HG02870 (cell line): ENCODE results near the gene EXOC3.
"Not testable (repeated sequence)": the region's sequence is repeated elsewhere in the genome, so short reads cannot be mapped to it uniquely, and the experiment has no call there.

ENCODE experiments used
- ATAC-seq: cut with Tn5 transposase; IDR thresholded peaks from one replicate; pipeline ENCODE4 v1.9.1; 2021; ENCODE audit warnings: mild to moderate bottlenecking, moderate library complexity; ENCODE audit not compliant: unreplicated experiment

The EXOC3 gene

GRCh38 chr5:442335-443238 is at the start of gene EXOC3:
TSS of gene EXOC3 (plus strand) at chr5:443176. CDS start at chr5:446206, 3,030 bp downstream.
- ATAC-seq = peak; percentile 80

DNA sequence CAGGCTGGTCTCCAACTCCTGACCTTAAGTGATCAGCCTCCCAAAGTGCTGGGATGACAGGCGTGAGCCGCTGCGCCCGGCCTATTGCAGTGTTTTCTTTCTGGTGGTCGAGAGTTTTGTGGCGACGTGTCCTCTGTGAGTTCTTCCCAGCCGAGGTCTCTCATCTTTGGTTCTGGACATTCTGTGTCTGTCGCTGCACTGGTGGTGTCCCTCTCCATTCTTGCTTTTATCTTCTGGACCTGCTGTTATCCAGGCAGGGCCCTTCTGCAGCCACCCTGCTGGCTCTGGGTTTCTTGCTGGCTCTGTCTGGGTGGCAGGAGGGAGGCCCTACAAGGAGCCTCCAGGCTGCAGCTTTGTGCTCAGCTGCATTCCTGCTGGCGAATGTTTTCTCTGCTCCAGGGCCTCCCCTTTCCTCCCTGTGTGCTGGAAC is 49.1 kb upstream of the EXOC3 start:
- ATAC-seq = no peak

DNA sequence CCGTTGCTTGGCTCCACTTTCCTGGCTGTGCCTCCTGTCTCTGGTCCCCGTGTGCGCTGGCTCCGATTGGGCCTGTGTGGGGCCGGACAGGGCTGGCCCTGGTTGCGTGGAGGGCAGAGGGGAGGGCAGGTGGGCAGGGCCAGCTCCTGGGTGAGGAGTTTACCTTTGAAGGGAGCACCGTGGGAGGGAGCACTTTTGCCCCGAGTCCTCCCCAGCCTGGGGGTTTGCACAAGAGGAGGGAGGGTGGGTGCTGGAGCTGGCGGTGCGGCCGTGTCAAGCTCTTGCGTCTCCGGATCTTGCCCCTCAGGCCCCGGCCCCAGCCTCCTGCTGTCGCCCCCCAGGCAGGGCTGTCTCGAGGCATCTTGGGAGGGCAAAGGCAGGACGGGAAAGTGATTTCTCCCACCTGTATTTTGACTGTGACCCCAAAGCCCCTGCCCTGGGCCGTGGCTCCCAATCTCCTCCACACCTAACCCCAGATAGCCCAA is 48.3 kb upstream of the EXOC3 start:
- ATAC-seq = no peak

DNA sequence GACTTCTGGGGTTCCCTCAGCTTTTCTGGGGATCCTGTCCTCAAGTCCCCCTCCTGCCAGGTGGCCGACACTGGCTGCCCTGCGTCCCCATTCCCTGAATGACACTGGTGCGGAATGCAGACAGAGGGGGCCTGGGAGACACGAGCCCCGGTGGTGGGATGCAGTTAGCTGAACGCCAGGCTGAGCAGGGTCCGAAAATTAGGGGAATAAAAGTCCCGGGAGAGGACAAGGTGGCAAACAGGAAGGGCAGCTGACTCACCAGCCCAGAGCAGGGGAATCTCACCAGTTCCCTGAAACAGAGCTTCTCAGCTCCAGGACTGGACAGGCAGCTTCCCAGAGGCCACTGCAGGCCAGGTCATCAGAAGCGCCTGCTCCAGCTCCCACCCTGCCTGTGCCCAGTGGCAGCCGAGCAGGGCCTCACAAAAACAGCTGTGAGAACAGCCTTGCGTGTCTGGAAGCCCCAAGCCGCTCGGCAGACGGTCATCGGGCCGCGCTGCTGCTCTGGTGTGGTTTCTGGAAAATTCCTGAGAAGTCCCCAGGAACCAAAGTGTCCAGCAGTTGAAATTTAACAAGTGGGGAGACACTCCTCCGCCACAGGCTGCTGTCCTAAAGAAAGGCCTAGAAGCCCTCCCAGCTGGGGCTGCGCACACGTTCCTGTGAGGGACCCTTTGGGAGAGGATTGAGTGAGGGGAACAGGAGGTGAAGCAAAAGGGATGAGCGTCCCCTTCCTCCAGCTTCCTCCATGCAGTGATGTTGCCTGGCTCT is 47.6 kb upstream of the EXOC3 start:
- no peak for ATAC-seq

GRCh38 chr5:395921-396530 is 47.0 kb upstream of the EXOC3 start:
- no peak for ATAC-seq

- no peak for ATAC-seq
Measured at GRCh38 chr5:396531-396961, 46.4 kb upstream of the EXOC3 start.

DNA sequence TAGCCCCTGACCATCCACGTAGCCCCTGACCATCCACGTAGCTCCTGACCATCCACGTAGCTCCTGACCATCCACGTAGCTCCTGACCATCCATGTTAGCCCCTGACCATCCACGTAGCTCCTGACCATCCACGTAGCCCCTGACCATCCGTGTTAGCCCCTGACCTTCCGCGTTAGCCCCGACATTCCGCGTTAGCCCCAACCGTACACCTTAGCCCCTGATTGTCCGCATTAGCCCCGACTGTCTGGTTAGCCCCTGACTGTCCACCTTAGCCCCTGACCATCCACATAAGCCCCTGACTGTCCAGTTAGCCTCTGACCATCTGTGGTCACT is 44.9 kb upstream of the EXOC3 start:
- ATAC-seq = not testable (repeated sequence)

- no peak for ATAC-seq
Measured at GRCh38 chr5:398475-399295, 44.3 kb upstream of the EXOC3 start.

DNA sequence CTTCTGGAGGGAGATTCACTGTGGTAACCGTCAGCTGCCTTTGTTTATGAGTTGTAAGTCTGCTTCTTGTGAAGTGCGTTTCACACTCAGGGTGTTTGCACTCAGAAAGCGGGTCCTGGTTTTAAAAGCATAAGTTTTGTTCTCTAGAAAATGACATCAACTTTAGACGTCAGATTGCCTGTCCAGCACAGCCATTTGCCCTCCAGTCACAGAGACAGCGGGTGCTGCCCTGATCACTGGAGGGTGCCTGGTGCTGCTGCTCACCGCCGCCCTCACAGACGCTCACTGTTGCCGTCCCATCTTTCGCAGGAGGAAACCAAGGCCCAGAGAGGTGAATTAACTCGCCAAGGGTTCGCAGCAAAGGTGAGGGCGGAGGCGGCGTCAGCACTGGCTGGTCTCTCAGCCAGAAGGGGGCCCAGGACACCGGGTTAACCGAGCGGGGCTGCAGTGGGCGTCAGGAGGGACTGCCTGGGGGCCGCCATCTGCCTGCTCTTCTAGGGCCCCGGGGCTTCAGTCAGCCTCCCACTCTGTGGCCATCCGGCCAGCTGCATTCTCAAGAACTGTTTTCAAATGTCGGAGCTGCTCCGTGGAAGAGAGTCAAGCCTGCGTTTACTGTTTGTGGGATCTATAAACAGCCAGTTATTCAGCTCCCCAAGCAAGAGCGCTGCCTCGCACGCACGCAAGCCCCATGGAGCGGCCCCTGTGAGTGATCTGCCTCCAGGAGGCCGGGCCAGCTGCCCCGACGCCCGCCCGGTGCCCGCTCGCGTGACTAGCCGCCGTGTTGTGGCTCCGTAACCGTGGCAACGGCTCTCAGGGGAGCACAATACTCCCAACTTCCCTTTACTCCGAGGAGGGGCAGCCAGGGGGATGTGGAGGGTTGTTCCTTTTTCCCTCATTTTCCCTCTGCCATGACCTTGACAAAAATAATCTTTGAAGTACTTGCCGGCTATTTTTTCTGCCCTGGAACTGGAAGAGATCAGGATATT is 43.4 kb upstream of the EXOC3 start:
- ATAC-seq = peak; percentile 64

GRCh38 chr5:400282-401145 is 42.5 kb upstream of the EXOC3 start:
- peak; percentile 6 for ATAC-seq

DNA sequence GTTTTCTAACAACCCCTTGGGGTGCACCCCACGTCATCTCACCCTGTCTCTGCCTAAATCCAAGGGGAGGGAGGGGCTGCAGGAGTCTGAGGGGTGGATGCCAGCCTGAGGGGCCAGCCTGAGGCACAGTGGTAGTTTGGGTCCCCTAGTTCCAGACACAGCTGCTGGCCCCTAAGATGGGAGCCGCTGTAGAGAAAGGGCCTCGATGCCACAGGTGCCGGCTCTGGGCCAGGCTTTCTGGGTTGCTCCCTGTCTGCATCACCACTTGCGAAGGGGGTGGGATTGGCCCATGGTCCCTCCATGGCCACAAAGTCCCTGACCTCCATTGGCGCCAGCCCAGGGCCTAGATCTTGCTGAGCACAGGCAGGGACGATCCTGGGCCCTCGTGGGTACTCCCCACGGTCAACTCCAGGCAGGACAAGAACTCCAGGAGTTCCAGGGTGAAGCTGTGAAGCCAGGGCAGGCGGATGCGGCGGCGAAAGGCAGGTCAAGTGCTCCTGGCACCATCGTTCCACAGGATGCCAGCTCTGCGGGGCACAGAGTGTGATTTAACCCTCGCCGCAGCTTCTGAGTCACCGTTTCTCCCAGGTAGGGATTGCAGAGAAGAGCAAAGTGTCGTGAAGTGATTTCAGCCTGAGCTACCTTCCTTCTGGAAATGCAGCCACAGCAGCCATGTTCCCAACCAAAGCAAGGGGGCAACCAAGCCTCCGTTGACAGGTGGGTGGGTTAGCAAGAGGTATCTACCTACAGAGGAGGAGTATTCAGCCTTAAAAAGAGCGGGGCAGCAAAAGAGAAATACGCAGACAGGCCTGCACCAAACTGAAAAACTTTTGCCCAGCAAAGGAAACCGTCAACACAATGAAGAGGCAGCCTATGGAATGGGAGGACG is 41.6 kb upstream of the EXOC3 start:
- no peak for ATAC-seq

- not testable (repeated sequence) for ATAC-seq
Measured at GRCh38 chr5:402219-402614, 40.8 kb upstream of the EXOC3 start.

GRCh38 chr5:402615-403359 is 40.2 kb upstream of the EXOC3 start:
- ATAC-seq = peak; percentile 56

GRCh38 chr5:403995-404394 is 39.0 kb upstream of the EXOC3 start:
- ATAC-seq = no peak

GRCh38 chr5:404666-405241 is 38.2 kb upstream of the EXOC3 start:
- no peak for ATAC-seq

DNA sequence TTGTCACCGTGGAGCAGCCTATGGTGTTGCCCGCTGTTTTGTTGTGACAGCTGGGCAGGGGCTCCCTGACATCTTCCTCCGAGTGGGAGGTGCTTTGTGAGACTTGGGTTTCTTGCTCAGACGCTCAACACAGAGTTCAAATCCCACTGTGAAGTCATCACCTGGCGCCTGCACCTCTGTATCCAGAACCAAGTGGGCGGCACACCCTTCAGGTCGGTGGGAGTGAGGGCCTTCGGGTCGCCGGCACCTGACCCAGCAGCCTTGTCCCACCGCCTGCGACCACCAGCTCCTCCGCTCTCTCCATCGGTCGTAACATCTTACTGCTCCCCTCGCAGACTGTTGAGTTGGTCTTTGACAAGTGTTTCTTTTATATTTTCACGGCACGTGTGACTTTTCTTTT is 37.6 kb upstream of the EXOC3 start:
- no peak for ATAC-seq
